ENCODE measurements around the gene MUC5B.
"Not testable (repeated sequence)": the region's sequence is repeated elsewhere in the genome, so short reads cannot be mapped to it uniquely, and the experiment has no call there.

Gene MUC5B

GRCh38 chr11:1265480-1265879 lies 42.6 kb downstream of the MUC5B start:
- H3K4me1 ChIP-seq (ENCODE audit: control insufficient read depth in 5 of 5, insufficient read depth in 5 of 5, low read length in 5 of 5): peaks cover 1 to 19% (median 16%) of the 10 kb centered on the region in 5 donors
- not testable (repeated sequence) for H3K4me3 ChIP-seq (ENCODE audit: low read depth in 1 of 5, low read length in 5 of 5); H3K27me3 ChIP-seq (ENCODE audit: control insufficient read depth in 5 of 5, insufficient read depth in 4 of 5, low read length in 5 of 5); H3K27ac ChIP-seq (ENCODE audit: low read depth, low read length); H3K9me3 ChIP-seq (ENCODE audit: control insufficient read depth in 5 of 5, low read length in 5 of 5); H3K36me3 ChIP-seq (ENCODE audit: control insufficient read depth in 5 of 5, insufficient read depth in 5 of 5, low read length in 5 of 5); H3K9ac ChIP-seq (ENCODE audit: low read length in 5 of 5)

- peaks cover 1 to 16% (median 13%) of the 10 kb centered on the region in 5 donors for H3K4me1 ChIP-seq (ENCODE audit: control insufficient read depth in 5 of 5, insufficient read depth in 5 of 5, low read length in 5 of 5)
- not testable (repeated sequence) for H3K9ac ChIP-seq (ENCODE audit: low read length in 5 of 5); H3K27ac ChIP-seq (ENCODE audit: low read depth, low read length); H3K9me3 ChIP-seq (ENCODE audit: control insufficient read depth in 5 of 5, low read length in 5 of 5); H3K36me3 ChIP-seq (ENCODE audit: control insufficient read depth in 5 of 5, insufficient read depth in 5 of 5, low read length in 5 of 5); H3K27me3 ChIP-seq (ENCODE audit: control insufficient read depth in 5 of 5, insufficient read depth in 4 of 5, low read length in 5 of 5); H3K4me3 ChIP-seq (ENCODE audit: low read depth in 1 of 5, low read length in 5 of 5)
These were observed 44.1 kb downstream of the MUC5B start for GRCh38 chr11:1266976-1267375.

- H3K4me1 ChIP-seq (ENCODE audit: control insufficient read depth in 5 of 5, insufficient read depth in 5 of 5, low read length in 5 of 5): peaks cover 1 to 10% (median 7%) of the 10 kb centered on the region in 5 donors
- H3K27me3 ChIP-seq (ENCODE audit: control insufficient read depth in 5 of 5, insufficient read depth in 4 of 5, low read length in 5 of 5): no peaks in the 10 kb centered on the region
- H3K36me3 ChIP-seq (ENCODE audit: control insufficient read depth in 5 of 5, insufficient read depth in 5 of 5, low read length in 5 of 5): no peaks in the 10 kb centered on the region
- H3K4me3 ChIP-seq (ENCODE audit: low read depth in 1 of 5, low read length in 5 of 5): no peak overlapping the region
- H3K9me3 ChIP-seq (ENCODE audit: control insufficient read depth in 5 of 5, low read length in 5 of 5): no peaks in the 10 kb centered on the region
- no peak overlapping the region for H3K27ac ChIP-seq (ENCODE audit: low read depth, low read length)
- no peak overlapping the region for H3K9ac ChIP-seq (ENCODE audit: low read length in 5 of 5)
These were observed 44.7 kb downstream of the MUC5B start for GRCh38 chr11:1267441-1268100.

- H3K27me3 ChIP-seq (ENCODE audit: control insufficient read depth in 5 of 5, insufficient read depth in 4 of 5, low read length in 5 of 5): no peaks in the 10 kb centered on the region
- peaks cover 0 to 14% (median 8%) of the 10 kb centered on the region in 5 donors for H3K36me3 ChIP-seq (ENCODE audit: control insufficient read depth in 5 of 5, insufficient read depth in 5 of 5, low read length in 5 of 5)
- no peak overlapping the region for H3K4me3 ChIP-seq (ENCODE audit: low read depth in 1 of 5, low read length in 5 of 5)
- H3K9ac ChIP-seq (ENCODE audit: low read length in 5 of 5): no peak overlapping the region
- no peaks in the 10 kb centered on the region for H3K9me3 ChIP-seq (ENCODE audit: control insufficient read depth in 5 of 5, low read length in 5 of 5)
- H3K27ac ChIP-seq (ENCODE audit: low read depth, low read length): no peak overlapping the region
- peaks cover 0 to 2% (median 0%) of the 10 kb centered on the region in 5 donors for H3K4me1 ChIP-seq (ENCODE audit: control insufficient read depth in 5 of 5, insufficient read depth in 5 of 5, low read length in 5 of 5)
These were observed 47.1 kb downstream of the MUC5B start for GRCh38 chr11:1269957-1270356.

- Histone ChIP-seq H3K27ac (ENCODE audit: low read depth, low read length) (no peak overlapping the region), H3K4me3 (ENCODE audit: low read depth in 1 of 5, low read length in 5 of 5) (no peak overlapping the region), H3K9me3 (ENCODE audit: control insufficient read depth in 5 of 5, low read length in 5 of 5) (no peaks in the 10 kb centered on the region), H3K9ac (ENCODE audit: low read length in 5 of 5) (no peak overlapping the region), H3K4me1 (ENCODE audit: control insufficient read depth in 5 of 5, insufficient read depth in 5 of 5, low read length in 5 of 5) (peaks cover 0 to 2% (median 0%) of the 10 kb centered on the region in 5 donors), H3K27me3 (ENCODE audit: control insufficient read depth in 5 of 5, insufficient read depth in 4 of 5, low read length in 5 of 5) (no peaks in the 10 kb centered on the region), H3K36me3 (ENCODE audit: control insufficient read depth in 5 of 5, insufficient read depth in 5 of 5, low read length in 5 of 5) (peaks cover 0 to 19% (median 14%) of the 10 kb centered on the region in 5 donors)
These were observed 47.6 kb downstream of the MUC5B start for GRCh38 chr11:1270476-1270875.

GRCh38 chr11:1271002-1271401 lies 48.1 kb downstream of the MUC5B start:
- H3K9me3 ChIP-seq (ENCODE audit: control insufficient read depth in 5 of 5, low read length in 5 of 5): no peaks in the 10 kb centered on the region
- no peak overlapping the region for H3K9ac ChIP-seq (ENCODE audit: low read length in 5 of 5)
- peaks cover 0 to 2% (median 0%) of the 10 kb centered on the region in 5 donors for H3K4me1 ChIP-seq (ENCODE audit: control insufficient read depth in 5 of 5, insufficient read depth in 5 of 5, low read length in 5 of 5)
- no peak overlapping the region for H3K27ac ChIP-seq (ENCODE audit: low read depth, low read length)
- peaks cover 0 to 24% (median 18%) of the 10 kb centered on the region in 5 donors for H3K36me3 ChIP-seq (ENCODE audit: control insufficient read depth in 5 of 5, insufficient read depth in 5 of 5, low read length in 5 of 5)
- H3K27me3 ChIP-seq (ENCODE audit: control insufficient read depth in 5 of 5, insufficient read depth in 4 of 5, low read length in 5 of 5): no peaks in the 10 kb centered on the region
- no peak overlapping the region for H3K4me3 ChIP-seq (ENCODE audit: low read depth in 1 of 5, low read length in 5 of 5)

- H3K27me3 ChIP-seq (ENCODE audit: control insufficient read depth in 5 of 5, insufficient read depth in 4 of 5, low read length in 5 of 5): no peaks in the 10 kb centered on the region
- no peak overlapping the region for H3K9ac ChIP-seq (ENCODE audit: low read length in 5 of 5)
- H3K4me1 ChIP-seq (ENCODE audit: control insufficient read depth in 5 of 5, insufficient read depth in 5 of 5, low read length in 5 of 5): peaks cover 0 to 2% (median 0%) of the 10 kb centered on the region in 5 donors
- peaks cover 0 to 28% (median 22%) of the 10 kb centered on the region in 5 donors for H3K36me3 ChIP-seq (ENCODE audit: control insufficient read depth in 5 of 5, insufficient read depth in 5 of 5, low read length in 5 of 5)
- H3K4me3 ChIP-seq (ENCODE audit: low read depth in 1 of 5, low read length in 5 of 5): no peak overlapping the region
- H3K9me3 ChIP-seq (ENCODE audit: control insufficient read depth in 5 of 5, low read length in 5 of 5): no peaks in the 10 kb centered on the region
- no peak overlapping the region for H3K27ac ChIP-seq (ENCODE audit: low read depth, low read length)
These were observed 48.5 kb downstream of the MUC5B start for GRCh38 chr11:1271406-1271805.

GRCh38 chr11:1271927-1272326 lies 49.1 kb downstream of the MUC5B start:
- Histone ChIP-seq H3K4me1 (ENCODE audit: control insufficient read depth in 5 of 5, insufficient read depth in 5 of 5, low read length in 5 of 5) (peaks cover 0 to 2% (median 0%) of the 10 kb centered on the region in 5 donors), H3K9ac (ENCODE audit: low read length in 5 of 5) (no peak overlapping the region), H3K9me3 (ENCODE audit: control insufficient read depth in 5 of 5, low read length in 5 of 5) (no peaks in the 10 kb centered on the region), H3K27me3 (ENCODE audit: control insufficient read depth in 5 of 5, insufficient read depth in 4 of 5, low read length in 5 of 5) (no peaks in the 10 kb centered on the region), H3K36me3 (ENCODE audit: control insufficient read depth in 5 of 5, insufficient read depth in 5 of 5, low read length in 5 of 5) (peaks cover 0 to 33% (median 27%) of the 10 kb centered on the region in 5 donors), H3K4me3 (ENCODE audit: low read depth in 1 of 5, low read length in 5 of 5) (no peak overlapping the region), H3K27ac (ENCODE audit: low read depth, low read length) (no peak overlapping the region)

GRCh38 chr11:1272531-1272930 lies 49.7 kb downstream of the MUC5B start:
- Histone ChIP-seq H3K9me3 (ENCODE audit: control insufficient read depth in 5 of 5, low read length in 5 of 5) (no peaks in the 10 kb centered on the region), H3K36me3 (ENCODE audit: control insufficient read depth in 5 of 5, insufficient read depth in 5 of 5, low read length in 5 of 5) (peaks cover 0 to 39% (median 31%) of the 10 kb centered on the region in 5 donors), H3K4me1 (ENCODE audit: control insufficient read depth in 5 of 5, insufficient read depth in 5 of 5, low read length in 5 of 5) (peaks cover 0 to 2% (median 0%) of the 10 kb centered on the region in 5 donors), H3K27me3 (ENCODE audit: control insufficient read depth in 5 of 5, insufficient read depth in 4 of 5, low read length in 5 of 5) (no peaks in the 10 kb centered on the region), H3K27ac (ENCODE audit: low read depth, low read length) (no peak overlapping the region), H3K4me3 (ENCODE audit: low read depth in 1 of 5, low read length in 5 of 5) (no peak overlapping the region), H3K9ac (ENCODE audit: low read length in 5 of 5) (no peak overlapping the region)

- Histone ChIP-seq H3K9ac (ENCODE audit: low read length in 5 of 5) (no peak overlapping the region), H3K36me3 (ENCODE audit: control insufficient read depth in 5 of 5, insufficient read depth in 5 of 5, low read length in 5 of 5) (peaks cover 0 to 59% (median 47%) of the 10 kb centered on the region in 5 donors), H3K27me3 (ENCODE audit: control insufficient read depth in 5 of 5, insufficient read depth in 4 of 5, low read length in 5 of 5) (no peaks in the 10 kb centered on the region), H3K4me1 (ENCODE audit: control insufficient read depth in 5 of 5, insufficient read depth in 5 of 5, low read length in 5 of 5) (peaks cover 0 to 2% (median 0%) of the 10 kb centered on the region in 5 donors), H3K9me3 (ENCODE audit: control insufficient read depth in 5 of 5, low read length in 5 of 5) (no peaks in the 10 kb centered on the region), H3K4me3 (ENCODE audit: low read depth in 1 of 5, low read length in 5 of 5) (no peak overlapping the region), H3K27ac (ENCODE audit: low read depth, low read length) (no peak overlapping the region)
These were observed 51.6 kb downstream of the MUC5B start for GRCh38 chr11:1274501-1274900.

All from subcutaneous abdominal adipose tissue (tissue), 5 donors.